ENCODE results near the gene BCL11B.

The BCL11B gene

DNA sequence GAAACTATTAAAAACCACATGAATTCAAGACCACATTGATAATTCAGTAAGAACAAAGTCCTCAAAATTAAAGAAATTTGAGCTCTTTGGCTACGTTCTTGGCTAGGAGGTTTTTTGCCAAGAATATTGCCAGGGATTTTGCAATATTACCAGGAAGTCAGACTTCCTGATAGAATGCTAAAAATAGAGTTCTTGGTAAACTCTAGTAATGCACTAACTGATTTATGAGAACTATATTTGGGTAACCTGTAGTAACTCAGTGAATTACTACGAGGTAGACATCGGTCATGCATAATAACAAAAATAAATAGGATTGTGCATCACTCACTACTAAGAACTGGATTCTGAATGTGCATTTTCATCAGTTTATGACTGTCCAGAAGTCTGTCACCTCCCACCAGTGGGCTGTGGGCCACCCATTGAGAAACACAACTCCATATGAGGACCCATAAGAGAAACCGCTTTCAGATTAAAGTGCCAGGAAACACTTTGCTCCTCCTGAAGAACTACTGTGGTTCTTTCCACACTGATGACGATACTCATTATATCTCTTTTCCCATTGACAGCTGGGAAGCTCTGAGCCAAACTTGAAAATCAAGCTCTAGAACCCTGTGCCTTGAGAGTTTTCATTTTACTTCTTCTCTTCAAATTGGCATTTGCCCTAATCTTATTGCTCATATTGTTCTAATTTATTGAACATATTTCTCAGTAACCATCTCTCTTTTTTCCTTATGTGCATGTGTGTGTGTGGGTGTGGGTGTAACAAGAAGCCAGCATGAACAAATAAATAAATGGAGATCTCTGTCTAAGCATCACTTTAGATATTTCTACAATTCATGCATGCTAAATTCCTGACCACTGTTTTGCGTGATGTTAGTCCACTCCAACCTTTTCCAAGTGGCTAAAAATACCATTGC is 116.6 kb downstream of the BCL11B start:
- DNase-seq: no peak

DNA sequence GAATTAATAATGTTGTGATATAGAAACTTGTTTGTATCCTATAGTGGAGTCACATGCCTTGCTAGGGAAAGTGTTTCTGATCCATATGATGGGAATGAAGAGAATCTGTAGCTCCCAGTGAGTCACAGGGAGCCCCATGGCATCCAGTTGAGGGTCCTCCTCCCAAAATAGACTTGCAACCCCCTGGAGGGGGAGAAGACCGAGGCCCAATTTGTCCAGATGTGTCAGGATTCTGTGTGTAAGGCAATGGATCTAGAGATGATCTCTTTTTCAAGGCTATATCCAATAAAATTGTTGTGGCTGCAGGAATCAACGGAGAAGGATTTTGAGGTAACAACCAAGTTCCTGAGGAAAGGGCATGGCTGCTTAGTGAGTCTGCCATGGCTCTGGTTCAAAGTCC is 121.8 kb downstream of the BCL11B start:
- no peak for DNase-seq

DNA sequence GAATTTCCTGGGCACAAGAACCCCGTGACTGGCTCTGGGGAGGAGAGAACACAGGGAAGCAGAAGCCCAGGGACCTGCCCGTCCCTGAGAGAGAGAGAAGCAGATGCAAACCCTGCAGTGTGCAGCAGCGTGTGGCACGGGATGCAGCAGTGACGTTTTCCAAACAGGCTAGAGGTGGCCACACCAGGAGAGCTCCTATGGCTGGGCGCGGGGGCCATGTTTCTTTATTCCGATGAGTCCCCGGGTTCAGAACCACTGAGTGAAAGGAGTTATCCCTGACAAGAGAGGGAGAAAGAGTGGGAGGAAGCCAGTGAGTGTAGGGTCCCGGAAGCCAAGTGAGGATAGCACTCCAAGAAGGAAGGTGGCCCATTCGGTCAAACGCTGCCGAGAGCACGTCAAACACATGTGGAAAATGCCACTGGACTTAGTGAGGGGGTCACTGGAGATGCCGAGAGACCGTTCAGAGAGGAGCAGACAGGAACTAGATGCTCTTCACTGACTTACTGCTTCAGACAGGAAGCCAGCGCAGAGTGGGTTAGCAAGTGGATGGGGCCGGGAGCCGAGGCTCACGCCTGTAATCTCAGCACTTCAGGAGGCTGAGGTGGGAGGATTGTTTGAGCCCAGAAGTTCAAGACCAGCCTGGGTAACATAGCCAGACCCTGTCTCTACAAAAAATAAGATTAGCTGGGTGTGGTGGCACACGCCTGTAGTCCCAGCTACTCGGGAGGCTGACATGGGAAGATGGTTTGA is 123.0 kb downstream of the BCL11B start:
- DNase-seq: no peak

DNA sequence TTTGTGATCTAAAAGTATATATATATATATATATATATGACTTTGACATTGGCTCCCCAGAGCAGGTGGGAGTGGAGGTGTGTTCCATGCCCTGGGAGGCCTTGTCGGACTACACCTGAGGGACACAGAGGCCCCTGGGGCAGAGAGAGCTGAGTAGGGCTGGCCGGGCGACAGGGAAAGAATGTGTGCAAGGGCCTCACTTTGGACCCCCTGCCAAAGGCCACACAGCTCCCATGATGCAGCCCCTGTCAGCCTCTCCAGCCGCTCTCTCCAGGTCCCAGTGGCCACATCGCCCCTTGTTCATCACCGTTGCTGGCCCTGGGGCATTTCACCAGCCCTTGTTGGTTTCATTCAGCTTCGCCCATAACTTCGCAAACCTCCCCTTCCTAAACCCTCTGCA is 123.9 kb downstream of the BCL11B start:
- DNase-seq: no peak

DNA sequence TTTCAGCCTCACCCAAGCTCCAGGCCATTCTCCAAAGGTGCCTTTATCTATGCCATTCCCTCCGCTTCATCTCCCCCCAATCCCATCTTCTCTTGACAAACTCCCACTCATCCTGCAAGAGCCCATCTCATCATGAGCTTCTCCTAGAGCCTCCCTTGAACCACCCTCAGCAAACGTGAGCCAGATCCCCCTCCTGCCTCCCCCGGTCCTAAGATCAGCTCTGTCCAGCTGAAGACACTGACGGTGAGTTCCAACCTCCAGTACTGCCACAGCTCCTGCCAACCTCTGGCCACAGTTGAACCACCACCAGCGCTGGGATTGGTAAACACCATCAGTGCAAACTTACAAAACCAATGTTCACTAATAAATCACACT is 124.6 kb downstream of the BCL11B start:
- DNase-seq: no peak

DNA sequence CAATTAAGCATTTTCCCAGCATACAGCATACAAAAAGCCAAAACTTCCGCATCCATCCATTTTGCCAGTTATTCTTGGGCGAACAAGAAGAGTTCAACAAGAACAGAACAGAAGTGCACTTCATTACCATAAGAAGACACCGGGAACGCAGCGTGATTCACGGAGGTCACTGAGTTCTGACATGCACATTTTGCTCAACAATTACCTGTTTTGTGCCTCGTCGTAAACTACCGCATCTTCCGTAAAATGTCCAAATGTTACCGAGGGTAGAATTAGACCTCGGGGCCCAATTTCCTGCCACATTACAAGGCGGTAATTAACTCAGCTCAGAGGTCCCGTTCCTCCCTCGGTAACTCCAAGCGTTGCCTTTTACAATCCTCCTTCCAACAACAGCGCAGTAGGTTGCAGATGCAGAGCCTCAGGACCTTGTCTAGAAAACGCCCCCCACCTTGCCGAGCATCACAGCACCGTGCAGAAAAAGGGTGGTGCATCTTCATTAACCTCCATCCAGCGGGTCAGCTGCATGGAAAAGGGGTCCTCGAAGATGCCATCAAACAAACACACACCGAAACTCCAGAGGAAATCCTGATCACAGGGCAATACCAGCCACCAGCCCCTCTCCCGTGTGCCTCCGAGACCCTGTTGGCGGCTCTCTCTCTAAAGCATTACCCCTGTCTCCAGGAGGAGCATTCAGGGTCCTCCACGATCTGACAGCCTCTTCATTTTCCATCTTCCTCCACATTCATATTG is 125.2 kb downstream of the BCL11B start:
- no peak for DNase-seq

DNA sequence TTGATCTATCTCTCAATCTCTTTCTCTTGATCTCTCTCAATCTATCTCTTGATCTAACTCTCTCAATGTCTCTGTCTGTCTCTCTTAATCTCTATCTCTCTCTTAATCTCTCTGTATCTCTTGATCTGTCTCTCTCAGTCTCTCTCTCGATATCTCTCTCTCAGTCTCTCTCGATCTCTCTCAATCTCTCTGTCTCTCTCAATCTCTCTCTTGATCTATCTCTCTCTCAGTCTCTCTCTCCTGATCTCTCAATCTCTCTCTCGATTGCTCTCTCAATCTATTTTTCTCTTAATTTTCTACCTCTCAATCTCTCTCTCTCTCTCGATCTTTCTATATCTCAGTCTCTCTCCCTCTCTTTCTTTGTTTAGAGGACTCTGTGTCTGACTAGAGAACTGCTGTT is 126.7 kb downstream of the BCL11B start:
- no peak for DNase-seq

DNA sequence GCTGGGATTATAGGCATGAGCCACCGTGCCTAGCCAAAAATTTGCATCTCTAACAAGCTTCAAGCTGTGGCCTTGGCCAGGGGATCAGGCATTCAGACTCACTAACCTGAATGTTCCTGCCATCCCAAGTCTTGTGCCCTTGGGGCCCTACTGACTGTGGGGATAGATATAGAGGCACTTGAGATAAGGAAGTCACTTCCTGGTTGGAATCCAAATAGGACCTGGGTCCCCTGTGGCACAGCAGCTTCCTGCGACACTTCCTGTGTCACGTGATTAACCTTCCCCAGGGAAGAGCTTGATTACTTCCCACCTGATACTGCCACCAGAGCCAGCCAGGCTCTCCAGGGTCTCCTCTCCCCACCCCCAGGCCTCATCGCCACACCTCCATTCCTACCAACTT is 128.2 kb downstream of the BCL11B start:
- DNase-seq: no peak

DNA sequence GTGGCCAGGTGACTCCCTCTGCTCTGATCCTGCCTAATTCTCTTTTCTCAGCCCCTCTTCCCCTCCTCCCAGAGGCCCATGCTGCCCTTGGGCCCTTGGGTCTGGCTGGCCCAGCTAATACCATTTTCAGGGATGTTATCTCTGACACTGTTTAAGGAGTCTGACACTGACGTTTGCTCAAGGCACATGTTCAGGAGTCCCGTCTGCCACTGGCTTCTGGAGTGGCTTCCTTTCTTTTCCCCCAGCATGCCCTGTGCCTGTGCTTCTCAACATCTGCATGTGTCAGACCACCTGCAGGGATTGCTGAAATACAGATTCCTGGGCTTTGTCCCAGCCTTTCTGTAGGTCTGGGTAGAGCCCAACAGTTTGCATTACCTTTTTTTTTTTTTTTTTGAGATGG is 128.9 kb downstream of the BCL11B start:
- DNase-seq: no peak

DNA sequence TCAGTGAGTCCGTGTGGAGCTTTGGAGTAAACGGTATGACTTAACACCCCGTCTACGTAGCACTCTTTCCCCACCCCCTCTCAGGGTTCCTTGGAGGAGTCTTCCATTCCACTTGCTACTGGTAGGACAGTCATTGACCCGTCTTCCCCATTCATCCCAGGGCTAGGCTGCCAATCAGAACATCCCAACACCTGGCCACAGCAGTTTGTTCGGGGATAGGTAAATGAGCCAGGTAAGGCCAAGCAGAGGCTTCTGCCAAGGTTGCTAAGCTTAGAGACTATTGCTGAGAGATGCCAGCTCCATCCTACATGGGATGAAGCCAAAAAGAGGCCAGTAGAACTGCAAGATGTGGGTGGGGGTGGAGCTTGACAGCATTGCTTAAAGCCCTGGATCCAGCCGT is 130.8 kb downstream of the BCL11B start:
- no peak for DNase-seq

DNA sequence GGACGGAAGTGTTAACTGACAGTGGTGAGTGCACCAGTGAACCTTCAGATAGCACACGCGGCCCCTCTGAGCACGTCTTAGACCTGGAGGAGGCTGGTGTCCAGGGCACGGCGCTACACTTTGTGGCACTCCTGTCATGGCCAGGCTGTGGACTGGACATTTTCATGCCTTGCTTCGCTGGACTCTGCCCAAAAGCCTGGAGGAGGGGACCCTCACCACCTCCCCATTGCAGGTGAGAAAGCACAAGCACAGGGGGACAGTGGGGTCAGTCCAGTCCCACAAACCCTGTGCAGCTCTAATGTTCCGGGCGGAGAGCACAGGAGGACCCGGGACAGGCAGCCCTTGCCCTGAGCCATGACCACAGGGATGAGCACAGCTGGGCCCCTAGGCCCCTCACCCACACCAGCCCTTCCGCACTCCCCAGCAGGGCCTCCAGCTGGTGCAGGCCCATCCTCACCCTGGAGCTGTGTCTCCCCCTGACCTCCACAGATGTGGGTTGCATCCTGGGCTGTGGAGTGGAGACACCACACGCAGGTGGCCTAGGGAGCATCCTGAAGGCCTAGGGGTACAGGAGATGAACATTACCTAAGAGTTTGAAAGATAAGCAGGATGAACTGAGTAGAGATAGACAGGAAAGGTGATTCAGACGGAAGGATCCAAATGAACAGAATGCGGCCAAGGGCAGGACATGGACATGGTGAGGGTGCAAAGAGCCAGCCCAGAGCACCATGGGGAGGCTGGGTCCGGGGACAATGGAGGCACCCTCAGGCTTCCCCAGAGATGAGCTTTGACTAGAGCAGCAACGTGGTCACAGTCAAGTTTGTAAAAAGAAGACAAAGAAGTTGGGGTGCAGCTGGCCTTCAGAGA is 132.8 kb downstream of the BCL11B start:
- DNase-seq: no peak

DNA sequence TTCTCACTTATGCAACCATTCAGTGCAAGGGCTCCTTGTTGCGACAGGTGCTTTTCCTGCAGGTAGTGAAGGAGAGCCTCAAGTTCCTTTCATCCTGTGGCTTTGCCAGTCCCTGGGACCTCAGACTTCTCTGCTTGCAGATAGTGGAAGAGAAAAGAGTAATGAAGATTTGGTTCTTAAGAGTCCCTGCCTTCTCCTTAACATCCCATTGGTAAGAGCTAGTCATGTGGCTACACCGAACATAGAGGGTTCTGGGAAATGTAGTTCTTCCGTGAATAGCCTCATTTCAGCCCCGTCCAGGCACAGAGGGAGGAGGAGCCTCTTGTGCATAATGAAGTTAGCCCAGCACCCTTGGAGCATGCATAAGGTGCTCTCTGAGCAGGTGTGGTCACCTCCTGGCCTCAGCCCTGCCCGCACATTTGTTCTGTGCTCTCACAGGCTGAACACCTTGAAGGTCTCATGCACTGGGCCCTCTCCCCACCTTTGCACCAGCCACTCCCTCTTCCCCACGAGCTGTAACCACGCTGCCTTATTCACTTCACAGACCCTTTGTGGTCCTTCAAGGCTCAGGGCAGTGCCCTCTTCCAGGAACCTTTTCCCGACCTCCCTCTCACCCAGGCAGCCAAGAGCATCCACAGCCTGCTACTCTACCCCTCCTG is 134.0 kb downstream of the BCL11B start:
- DNase-seq: no peak

DNA sequence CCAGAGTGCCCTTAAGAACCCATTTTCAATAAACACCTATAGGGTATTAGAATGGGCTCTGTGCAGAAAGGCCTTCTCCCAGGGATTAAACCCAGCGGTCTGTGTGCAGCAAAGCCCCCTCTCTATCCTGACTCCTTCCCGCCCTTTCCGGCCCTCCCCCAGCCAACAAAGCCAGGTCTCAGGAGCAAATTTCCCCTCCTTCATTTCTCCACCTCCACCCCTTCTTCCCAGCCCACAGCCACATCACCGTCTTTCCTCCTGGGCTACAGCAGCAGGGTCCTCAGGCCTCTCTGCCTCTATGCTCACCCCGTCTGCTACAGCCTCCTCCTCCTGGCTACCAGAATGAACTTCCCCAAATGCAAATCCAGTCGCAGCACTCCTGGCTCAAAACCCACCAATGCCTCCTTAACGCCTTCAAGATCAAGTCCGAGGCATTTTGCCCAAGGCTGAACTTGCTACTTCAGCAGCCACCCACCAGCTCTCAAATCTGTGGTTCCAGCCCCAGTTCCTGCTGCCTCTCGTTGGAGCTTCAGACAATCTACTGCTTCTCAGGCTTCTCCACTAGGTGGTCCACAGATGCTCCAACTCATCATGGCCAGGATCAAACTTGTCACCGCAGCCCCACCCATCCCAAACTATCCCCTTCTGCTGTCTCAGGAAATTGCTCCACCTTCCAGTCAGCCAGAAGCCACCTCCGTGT is 134.8 kb downstream of the BCL11B start:
- DNase-seq: no peak

DNA sequence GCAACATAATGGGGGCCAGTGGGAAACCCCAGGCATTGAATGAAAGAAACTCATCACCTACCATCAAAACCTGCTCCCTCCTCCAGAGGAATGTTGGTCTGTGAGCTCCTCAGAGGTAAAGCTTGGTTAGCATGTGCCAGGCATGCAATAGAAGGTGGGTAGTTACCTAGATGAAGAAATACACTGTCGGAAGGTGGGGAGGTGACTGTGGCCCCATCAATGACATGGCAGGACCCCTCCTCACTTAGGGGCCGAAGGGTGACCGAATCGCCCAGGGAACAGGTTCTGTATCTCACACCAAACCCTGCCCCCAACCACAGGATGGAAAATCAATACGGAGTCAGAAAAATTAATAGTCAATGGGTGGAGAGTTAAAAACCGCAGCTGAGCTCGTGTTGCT is 135.6 kb downstream of the BCL11B start:
- no peak for DNase-seq

DNA sequence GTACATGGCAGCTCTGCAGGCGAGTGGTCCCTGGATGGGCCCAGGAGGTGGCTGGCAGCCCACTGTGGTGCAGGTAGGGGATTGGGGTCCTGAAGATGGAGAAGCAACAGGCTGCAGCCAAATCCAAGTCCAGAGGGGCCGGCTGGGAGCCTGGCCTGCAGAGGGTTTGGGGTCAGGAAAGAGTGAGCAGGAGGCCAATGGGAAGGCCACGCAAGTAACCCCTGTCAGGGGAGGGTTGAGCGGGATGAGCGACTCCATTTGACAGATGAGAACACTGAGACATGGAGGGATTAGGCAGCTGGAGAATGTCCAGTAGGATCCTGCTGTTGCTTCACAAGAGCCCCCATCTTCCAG is 136.0 kb downstream of the BCL11B start:
- no peak for DNase-seq

DNA sequence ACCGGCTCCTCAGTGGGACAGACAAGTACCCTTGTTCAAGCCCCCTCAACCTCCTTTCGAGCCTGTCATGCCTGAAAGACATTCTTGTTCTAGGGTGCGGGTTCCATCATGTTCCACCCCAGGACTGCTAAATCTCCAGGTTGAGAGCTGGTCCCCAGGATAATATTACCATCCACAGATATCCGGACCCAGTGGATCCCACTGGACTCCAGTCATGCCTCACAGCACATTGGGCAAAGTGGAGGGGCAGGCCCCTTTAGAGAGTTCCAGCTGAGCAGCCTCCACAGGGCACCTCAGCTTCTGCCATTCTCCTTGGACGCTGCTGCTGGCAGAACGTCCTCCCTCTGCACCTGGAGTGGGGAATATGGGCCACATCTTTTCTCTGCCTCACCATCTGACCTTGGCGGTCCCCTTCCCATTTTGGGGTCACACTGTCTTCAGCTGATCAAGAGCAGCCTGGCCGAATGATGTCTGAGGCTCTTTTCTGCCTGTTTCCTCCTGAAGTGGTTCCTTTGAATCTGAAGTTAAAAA is 137.4 kb downstream of the BCL11B start:
- no peak for DNase-seq

DNA sequence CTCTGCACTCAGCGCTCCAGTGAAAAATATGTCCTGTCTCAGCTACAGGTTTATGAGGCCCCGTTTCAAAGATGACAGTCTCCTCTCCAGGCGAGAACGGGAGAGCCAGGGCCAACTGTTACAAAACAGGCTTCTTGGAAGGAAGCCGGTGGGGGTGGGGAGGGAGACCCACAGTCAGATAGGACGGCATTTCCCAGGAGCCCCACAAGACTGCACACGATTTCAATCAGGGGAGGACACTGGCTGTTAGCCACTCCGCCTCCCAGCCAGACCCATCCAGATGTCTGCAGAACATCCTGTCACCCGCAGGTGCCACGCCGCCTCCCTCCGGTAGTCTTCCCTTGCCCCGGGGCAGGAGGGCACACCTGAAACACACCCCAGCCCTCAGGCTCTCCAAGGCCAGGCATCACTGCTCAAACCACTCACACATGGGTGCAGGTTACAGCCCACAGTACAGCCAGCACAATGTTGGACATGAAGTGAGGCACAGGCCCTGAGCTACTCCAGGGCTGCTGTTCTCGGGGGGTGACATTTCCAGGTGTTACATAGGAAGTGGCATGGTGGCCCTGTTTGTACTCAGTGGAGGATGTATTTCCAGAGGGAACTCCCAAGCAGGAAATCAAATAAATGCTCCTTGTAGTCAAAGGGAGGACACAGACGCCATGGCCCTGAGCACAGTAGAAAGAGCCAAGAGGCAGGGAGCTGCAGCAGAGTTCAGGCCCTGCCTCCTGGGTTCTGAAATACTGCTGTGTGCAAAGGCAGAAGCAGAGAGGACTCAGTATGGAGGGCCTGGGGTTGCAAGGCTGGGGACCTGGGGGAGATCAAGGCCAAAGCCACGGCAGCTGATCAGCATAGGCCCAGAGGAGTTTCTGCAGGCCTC is 138.1 kb downstream of the BCL11B start:
- no peak for DNase-seq

DNA sequence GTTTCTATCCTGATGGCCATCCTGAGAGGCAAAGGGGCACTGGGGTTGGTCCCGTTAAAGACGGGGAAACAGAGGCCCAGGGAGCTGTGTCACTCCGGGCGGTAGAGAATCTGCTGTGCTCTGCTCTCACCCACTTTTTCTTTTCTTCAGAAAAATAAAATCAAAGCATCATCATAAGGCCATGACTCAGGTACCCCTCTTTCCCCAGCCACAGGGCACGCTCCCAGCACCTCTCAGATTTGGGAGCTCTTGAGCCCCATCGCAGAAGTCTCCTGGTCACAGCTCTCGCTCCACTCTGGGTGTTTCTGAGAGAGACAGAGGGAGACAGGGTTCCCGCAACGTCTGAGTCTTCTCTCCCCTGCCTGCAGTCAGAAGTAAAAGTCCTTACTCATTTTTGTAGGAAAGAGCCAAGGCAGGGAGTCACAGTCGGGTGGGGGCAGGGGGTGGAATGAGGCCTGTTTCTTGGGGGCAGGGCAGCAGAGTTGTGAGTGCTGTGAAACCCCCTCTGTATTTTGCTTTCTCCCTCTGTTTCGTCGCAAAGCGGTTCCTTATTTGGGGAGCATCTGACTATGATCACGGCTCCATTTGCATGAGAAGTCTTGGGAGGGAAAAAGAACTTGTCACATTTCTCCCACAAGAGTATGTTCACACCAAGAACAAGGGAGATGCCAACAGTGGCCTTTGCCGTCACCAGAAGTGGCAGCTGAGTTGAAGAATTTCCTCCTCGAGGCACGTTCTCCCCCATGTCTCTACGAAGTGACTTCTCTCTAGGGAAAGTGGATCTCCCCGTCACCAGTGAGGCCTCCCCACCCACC is 139.0 kb downstream of the BCL11B start:
- no peak for DNase-seq

DNA sequence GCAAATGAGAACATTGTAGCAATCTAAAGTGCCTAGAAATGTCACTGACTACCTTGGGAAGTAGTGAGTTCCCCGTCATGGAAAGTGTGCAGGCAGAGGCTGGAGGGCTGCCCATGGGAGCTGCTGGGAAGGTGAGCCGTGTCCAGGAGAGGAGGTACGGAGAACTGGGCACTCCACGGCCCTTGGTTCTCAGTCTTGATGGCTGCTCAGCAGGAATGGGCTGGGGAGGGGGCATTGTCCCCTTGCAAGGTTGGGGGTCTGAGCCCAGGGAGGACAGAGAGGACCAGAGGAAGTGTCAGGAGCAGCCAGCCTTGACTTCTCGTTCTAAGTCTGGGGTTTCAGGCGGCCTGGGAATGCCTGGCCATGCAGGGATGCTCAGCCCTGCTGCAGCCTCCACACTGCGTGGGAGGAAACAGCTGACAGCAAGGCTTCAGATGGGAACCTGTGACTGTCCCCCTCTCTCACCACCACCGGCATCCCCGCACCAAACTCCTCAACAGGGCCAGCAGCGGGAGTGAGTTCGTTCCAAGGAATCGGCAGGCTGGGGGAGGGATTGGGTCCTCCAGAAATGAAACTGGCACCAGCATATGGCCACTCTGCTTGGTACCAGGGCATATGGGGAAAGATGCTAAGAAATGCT is 140.2 kb downstream of the BCL11B start:
- no peak for DNase-seq
